Lower leg skin (tissue), 3 donors: ENCODE data around the gene PUS1.

Experiments
- CTCF ChIP-seq, 3 donors: fragments of 450-650 bp; IDR thresholded peaks; one replicate each; pipeline ENCODE4 v1.5.1; 2016; ENCODE audit warnings: antibody characterized with exemption in 3 of 3, mild to moderate bottlenecking in 3 of 3, moderate library complexity in 2 of 3
- POLR2A ChIP-seq, 2 donors: fragments of 450-650 bp; IDR thresholded peaks; one replicate each; pipeline ENCODE4 v1.6.1; 2016 to 2017; ENCODE audit warnings: antibody characterized with exemption in 2 of 2, mild to moderate bottlenecking in 1 of 2, moderate library complexity in 1 of 2

DNA sequence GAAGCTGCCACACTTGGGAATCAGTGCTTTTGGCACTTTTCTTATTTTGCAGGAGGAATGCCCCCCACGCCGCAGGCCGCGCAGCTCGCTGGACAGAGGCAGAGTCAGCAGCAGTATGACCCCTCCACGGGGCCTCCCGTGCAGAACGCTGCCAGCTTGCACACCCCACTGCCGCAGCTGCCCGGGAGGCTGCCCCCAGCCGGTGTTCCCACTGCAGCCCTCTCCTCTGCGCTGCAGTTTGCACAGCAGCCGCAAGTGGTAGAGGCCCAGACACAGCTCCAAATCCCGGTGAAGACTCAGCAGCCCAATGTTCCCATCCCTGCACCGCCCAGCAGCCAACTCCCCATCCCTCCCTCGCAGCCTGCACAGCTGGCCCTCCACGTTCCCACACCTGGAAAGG lies 53.0 kb downstream of the PUS1 start:
- TF ChIP-seq CTCF (IDR thresholded peaks at IDR 0.05) = no peak
- TF ChIP-seq POLR2A (IDR thresholded peaks at IDR 0.05) = no peak
